GM06990 (cell line): ENCODE data around the gene PRKG1.

Source experiments
- DNase-seq: peaks from one replicate; pipeline ENCODE4 v3.0.0-alpha.2; 2011; ENCODE audit not compliant: insufficient read length; ENCODE audit errors: extremely low read depth
- H3K27me3 ChIP-seq: replicated peaks from 2 replicates; pipeline ENCODE4 v1.6.0; 2011; ENCODE audit warnings: low read length; ENCODE audit not compliant: control insufficient read depth, insufficient read depth
- H3K36me3 ChIP-seq: 2 replicates; pipeline ENCODE4 v1.5.1; 2011; ENCODE audit warnings: low read length; ENCODE audit not compliant: control insufficient read depth, insufficient read depth
- H3K4me3 ChIP-seq: replicated peaks from 2 replicates; pipeline ENCODE4 v1.5.1; 2011; ENCODE audit warnings: low read depth, mild to moderate bottlenecking, control low read depth, low read length
- CTCF ChIP-seq: IDR thresholded peaks from 2 replicates; pipeline ENCODE4 v1.5.1; 2011; ENCODE audit warnings: low read length, control low read depth, mild to moderate bottlenecking, inconsistent platforms; ENCODE audit not compliant: insufficient read depth, poor library complexity, severe bottlenecking

Gene PRKG1

DNA sequence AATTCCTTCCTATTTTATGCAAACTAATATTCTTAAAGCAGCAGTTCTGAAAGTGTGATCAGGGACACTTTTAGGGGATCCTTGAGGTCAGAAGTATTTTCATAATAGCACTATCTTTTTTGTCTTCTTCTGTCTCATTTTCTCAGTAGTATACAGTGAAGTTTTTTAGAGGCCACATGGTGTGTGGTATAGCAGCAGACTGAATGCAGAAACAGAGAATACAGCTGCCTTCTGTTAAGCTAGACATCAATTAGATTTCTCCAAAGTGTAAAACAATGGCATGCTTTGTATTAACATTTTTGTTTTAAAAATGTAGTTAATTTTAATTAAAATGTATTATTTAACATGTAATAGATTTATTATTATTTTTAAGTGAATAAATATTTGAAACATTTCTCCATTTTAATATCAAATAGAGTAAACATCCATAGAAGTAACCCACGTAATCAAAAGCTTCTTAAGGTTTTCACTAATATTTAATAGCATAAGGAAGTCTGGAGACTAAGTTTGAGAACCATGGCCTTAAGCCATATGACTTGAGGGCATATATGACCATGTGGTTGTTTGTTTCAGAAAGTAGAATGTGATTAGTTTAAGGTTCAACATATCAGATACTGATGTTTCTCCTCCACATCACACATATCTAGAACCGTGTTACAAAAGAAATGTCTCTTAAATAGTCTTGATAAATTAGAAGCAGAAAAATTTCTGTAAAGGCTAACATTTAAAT is 94.0 kb downstream of the PRKG1 start:
- DNase-seq = no peak
- no peak for TF ChIP-seq CTCF
- Histone ChIP-seq H3K27me3 (no peaks in the 10 kb centered on the region), H3K4me3 (no peak overlapping the region), H3K36me3 (no peaks in the 10 kb centered on the region)

DNA sequence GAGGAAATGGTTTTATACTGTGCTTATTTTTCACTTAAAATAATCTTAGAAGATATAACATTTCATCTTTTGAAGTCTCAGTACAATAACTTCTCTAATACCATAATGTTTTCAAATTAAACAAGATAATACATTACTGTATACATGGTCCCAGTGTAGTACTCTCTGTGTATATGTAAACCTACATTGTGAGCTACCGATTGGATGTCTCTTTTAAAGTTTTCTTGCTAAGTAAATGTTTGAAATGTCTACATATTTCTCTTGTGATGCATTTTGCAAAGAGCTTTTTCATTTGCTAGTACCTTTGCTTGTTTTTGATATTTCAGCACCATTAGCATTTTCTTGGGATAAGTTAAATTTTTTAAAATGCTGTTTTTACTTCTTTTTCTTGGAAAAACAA is 94.8 kb downstream of the PRKG1 start:
- TF ChIP-seq CTCF = no peak
- no peak overlapping the region for H3K4me3 ChIP-seq
- H3K36me3 ChIP-seq = no peaks in the 10 kb centered on the region
- no peak for DNase-seq
- H3K27me3 ChIP-seq = no peaks in the 10 kb centered on the region

DNA sequence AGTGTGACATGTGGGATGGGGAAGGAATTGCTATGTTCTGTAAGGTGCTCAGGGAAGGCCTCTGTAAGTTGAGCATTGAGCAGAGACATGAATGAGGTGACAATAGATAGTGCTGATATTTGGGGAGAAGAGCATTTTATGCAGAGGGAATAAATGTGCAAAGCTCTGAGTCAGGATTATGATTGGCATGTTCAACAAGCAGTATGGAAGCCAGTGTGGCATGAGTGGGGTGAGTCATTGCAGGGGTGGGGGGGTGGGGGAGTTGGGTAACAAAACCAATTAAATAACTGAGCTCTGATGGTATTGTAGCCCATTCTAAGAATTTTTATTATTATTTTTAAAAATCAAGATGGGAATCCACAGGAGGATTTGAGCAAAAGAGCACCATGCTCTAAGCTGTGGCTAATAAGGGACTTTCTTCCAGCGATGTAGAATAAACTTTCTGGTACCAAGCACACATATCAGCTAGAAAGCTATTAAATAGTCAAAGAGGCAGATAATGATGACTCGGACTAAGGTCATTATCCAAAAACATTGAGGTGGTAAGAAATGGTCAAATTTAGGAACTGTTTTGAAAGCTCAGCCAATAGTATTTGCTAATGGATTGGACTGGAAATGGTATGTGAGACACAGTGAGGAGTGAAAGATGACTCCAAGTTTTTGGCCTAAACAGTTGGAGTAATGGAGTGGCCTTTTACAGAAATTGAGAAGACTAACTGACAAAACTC is 96.4 kb downstream of the PRKG1 start:
- DNase-seq = no peak
- Histone ChIP-seq H3K27me3 (no peaks in the 10 kb centered on the region), H3K36me3 (no peaks in the 10 kb centered on the region), H3K4me3 (no peak overlapping the region)
- TF ChIP-seq CTCF = no peak

DNA sequence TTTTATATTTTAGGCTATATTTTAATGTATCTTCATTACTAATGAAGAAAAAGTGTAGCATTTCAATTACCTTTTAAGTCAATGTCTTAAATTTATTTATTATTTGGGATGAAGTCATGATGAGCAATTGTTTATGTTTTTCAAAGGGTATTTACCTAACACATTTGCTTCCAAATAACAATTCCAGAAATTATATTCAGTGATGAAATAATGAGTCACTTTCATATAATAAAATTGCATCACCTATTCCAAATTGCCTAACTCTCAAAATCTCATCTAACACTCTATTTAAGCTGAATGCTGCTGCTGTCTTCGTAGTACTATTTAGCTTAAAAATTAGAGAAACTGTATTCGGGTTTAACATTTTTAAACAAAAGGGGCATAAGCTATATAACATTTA is 97.7 kb downstream of the PRKG1 start:
- H3K36me3 ChIP-seq = no peaks in the 10 kb centered on the region
- no peak overlapping the region for H3K4me3 ChIP-seq
- H3K27me3 ChIP-seq = no peaks in the 10 kb centered on the region
- no peak for TF ChIP-seq CTCF
- no peak for DNase-seq

- Histone ChIP-seq H3K27me3 (no peaks in the 10 kb centered on the region), H3K36me3 (no peaks in the 10 kb centered on the region), H3K4me3 (no peak overlapping the region)
- DNase-seq = no peak
- no peak for TF ChIP-seq CTCF
Observed at GRCh38 chr10:51176976-51177695, 102.8 kb downstream of the PRKG1 start.
